ENCODE results near the gene KCNG3.

GRCh38 chr2:42513252-42513918, 19.6 kb upstream of the KCNG3 start:
- no peak for TF ChIP-seq POLR2AphosphoS5 (IDR thresholded peaks at IDR 0.05)
- TF ChIP-seq CTCF (IDR thresholded peaks at IDR 0.05): peak; percentile 22 to 69 (median 60)
